WERI-Rb-1 (cell line): ENCODE results near the gene RAB17.

ENCODE experiments used
- DNase-seq: peaks from one replicate; pipeline ENCODE4 v3.0.0-alpha.2; 2020
- H3K27ac ChIP-seq: fragments of 250-450 bp; sonication (Bioruptor Pico); 2 replicates; pipeline ENCODE4 v1.5.1; 2020; ENCODE audit warnings: mild to moderate bottlenecking, moderate library complexity
- H3K27me3 ChIP-seq: fragments of 250-450 bp; sonication (Bioruptor Pico); 2 replicates; pipeline ENCODE4 v1.5.1; 2021; ENCODE audit warnings: mild to moderate bottlenecking, low read depth, moderate library complexity; ENCODE audit not compliant: insufficient read depth, severe bottlenecking
- H3K36me3 ChIP-seq: fragments of 250-450 bp; sonication (Bioruptor Pico); 2 replicates; pipeline ENCODE4 v1.5.1; 2020; ENCODE audit warnings: mild to moderate bottlenecking, moderate library complexity
- H3K4me3 ChIP-seq: 2 replicates; pipeline ENCODE4 v1.5.1; 2011; ENCODE audit warnings: low read depth, mild to moderate bottlenecking, control low read depth, low read length
- H3K9me3 ChIP-seq: fragments of 250-450 bp; sonication (Bioruptor Pico); 2 replicates; pipeline ENCODE4 v1.5.1; 2021; ENCODE audit warnings: mild to moderate bottlenecking, moderate library complexity; ENCODE audit not compliant: severe bottlenecking
- CTCF ChIP-seq: IDR thresholded peaks from 2 replicates; pipeline ENCODE4 v1.5.1; 2011; ENCODE audit warnings: low read depth, mild to moderate bottlenecking, control low read depth, inconsistent platforms, low read length

RAB17 gene

GRCh38 chr2:237573721-237574415 lies 16.7 kb downstream of the RAB17 start:
- TF ChIP-seq CTCF: no peak
- DNase-seq: no peak
- Histone ChIP-seq H3K9me3 (no peaks in the 10 kb centered on the region), H3K4me3 (no peak overlapping the region), H3K36me3 (no peaks in the 10 kb centered on the region), H3K27ac (no peak overlapping the region), H3K27me3 (peaks cover 23% of the 10 kb centered on the region)

- no peak overlapping the region for H3K27ac ChIP-seq
- no peak for TF ChIP-seq CTCF
- H3K9me3 ChIP-seq: no peaks in the 10 kb centered on the region
- H3K36me3 ChIP-seq: no peaks in the 10 kb centered on the region
- H3K27me3 ChIP-seq: peaks cover 32% of the 10 kb centered on the region
- DNase-seq: no peak
- no peak overlapping the region for H3K4me3 ChIP-seq
Measured at GRCh38 chr2:237572742-237573101, 17.8 kb downstream of the RAB17 start.

- peak; percentile 96 for TF ChIP-seq CTCF
- Histone ChIP-seq H3K9me3 (no peaks in the 10 kb centered on the region), H3K36me3 (no peaks in the 10 kb centered on the region), H3K27me3 (peaks cover 37% of the 10 kb centered on the region), H3K4me3 (peak overlapping the region; percentile 34), H3K27ac (no peak overlapping the region)
- peak; percentile 90 for DNase-seq
Measured at GRCh38 chr2:237572021-237572741, 18.4 kb downstream of the RAB17 start.

- H3K36me3 ChIP-seq: no peaks in the 10 kb centered on the region
- no peak overlapping the region for H3K4me3 ChIP-seq
- H3K9me3 ChIP-seq: no peaks in the 10 kb centered on the region
- H3K27ac ChIP-seq: no peak overlapping the region
- no peak for DNase-seq
- TF ChIP-seq CTCF: no peak
- H3K27me3 ChIP-seq: peaks cover 43% of the 10 kb centered on the region
Measured at GRCh38 chr2:237571551-237571950, 19.0 kb downstream of the RAB17 start.

GRCh38 chr2:237570776-237571335 lies 19.7 kb downstream of the RAB17 start:
- no peak for DNase-seq
- Histone ChIP-seq H3K4me3 (no peak overlapping the region), H3K27ac (no peak overlapping the region), H3K36me3 (no peaks in the 10 kb centered on the region), H3K9me3 (no peaks in the 10 kb centered on the region), H3K27me3 (peaks cover 47% of the 10 kb centered on the region)
- no peak for TF ChIP-seq CTCF
